Cerebellar cortex (tissue), 1 donor: ENCODE results near the gene BRIP1.

Source experiments
- DNase-seq: peaks from one replicate; pipeline ENCODE4 v3.0.0-alpha.2; 2015; ENCODE audit warnings: low spot score

The BRIP1 gene

GRCh38 chr17:61662741-61663140 is 200.6 kb downstream of the BRIP1 start:
- DNase-seq: no peak

DNA sequence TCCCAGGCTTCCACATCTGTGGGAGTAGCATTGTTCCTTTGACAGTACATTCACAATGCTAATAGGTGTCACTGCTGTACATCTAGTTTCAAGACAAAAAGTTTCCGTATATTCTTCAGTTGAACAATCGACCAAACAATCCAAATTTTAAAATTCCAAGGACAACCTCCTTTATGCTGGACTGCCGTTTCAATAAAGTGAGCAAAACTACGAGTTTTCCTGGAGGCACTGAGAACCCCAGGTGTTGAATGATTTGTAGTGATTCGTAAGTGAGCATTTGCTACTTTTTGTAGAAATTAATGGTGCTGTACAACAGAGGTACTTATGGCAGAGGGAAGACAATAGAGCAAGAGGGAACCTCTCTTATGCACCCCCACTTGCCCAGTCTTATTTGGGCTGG is 201.1 kb downstream of the BRIP1 start:
- no peak for DNase-seq

GRCh38 chr17:61660746-61661485 is 202.4 kb downstream of the BRIP1 start:
- DNase-seq: no peak

- DNase-seq: no peak
These were observed 203.9 kb downstream of the BRIP1 start for GRCh38 chr17:61659437-61659836.

DNA sequence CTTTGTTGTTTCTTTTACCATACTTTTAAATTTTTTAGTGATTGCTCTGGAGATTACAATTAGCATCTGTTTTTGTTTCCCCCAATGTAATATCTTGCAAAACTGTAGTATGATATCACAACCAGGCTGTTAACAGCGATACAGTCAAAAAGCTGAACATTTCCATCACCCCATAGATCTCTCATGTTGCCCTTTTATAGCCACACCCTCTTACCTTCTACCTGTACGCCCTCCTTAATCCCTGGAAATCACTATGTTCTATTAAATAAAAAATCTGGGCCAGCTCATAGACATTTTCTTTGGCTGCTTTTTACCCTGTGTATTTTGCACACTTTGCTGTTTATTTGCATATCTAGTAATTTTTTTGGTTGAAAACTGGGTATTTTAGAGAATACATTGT is 205.1 kb downstream of the BRIP1 start:
- no peak for DNase-seq

DNA sequence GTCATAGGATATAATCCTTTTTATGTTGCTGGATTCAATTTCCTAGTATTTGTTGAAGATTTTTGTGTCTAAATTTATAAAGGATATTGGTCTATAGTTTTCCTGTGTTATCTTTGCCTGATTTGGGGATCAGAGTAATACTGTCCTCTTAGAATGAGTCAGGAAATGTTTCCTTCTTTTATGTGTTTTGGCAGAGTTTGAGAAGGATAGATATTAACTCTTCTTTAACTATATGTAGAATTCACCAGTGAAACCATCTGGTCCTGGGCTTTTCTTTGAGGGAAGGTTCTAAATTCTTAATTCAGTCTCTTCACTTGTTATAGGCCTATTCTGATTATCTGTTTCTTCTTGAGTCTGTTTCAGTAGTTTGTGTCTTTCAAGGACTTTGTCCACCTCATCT is 206.0 kb downstream of the BRIP1 start:
- DNase-seq: no peak

DNA sequence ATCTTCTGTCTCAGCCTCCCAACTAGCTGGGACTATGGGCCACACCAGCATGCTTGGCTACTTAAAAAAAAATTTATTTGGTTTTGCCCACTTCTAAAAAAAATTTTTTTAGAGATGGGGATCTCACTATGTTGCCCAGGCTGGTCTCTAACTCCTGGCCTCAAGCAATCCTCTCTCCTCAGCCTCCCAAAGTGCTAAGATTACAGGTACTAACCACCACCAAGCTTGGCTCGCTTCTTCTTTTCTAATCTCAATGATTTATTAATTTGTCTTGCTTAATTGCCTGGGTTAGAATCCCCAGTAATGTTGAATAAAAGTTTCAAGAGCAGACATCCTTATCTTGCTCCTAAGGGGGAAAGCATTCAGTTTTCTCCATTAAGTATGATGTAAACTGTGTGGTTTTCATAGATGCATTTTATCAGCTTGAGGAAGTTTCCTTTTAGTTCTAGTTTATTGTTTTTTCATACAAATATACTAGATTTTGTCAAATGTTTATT is 206.6 kb downstream of the BRIP1 start:
- no peak for DNase-seq

- no peak for DNase-seq
These were observed 212.6 kb downstream of the BRIP1 start for GRCh38 chr17:61650749-61651148.

DNA sequence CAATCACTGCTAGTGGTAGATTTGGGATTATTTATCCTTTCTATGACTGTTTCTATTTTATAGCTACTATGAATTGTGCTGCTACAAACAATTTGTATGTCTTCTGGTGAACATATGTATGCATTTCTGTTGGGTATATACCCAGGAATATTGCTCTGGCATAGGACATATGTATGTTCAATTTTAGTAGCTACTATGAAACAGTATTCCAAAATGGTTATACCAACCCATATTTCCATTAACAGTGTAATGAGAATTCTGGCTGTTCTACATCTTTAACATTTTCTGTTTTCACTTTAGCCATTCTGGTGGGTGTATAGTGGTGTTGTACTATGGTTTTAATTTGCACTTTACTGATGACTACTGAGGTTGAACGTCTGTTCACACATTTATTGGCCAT is 214.7 kb downstream of the BRIP1 start:
- no peak for DNase-seq

GRCh38 chr17:61647047-61647446 is 216.3 kb downstream of the BRIP1 start:
- DNase-seq: no peak

GRCh38 chr17:61646482-61646881 is 216.8 kb downstream of the BRIP1 start:
- DNase-seq: no peak

DNA sequence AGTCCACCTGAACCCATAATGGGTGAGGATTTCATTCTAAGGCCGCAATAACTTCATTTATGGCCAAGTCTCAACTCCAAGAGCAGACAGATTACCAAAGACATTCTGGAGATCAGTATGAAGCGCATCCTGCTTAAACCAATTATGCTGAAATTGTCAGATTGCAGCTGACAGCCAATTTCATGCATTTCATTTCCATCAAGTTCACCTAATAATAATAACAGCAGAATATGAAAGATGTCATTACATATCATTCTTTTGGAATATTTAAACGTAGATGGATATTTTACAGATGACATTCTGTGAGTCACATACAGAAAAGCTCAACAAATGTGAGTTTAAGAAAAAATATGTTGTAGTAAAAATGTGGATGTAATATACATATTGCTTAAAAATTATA is 217.4 kb downstream of the BRIP1 start:
- no peak for DNase-seq

DNA sequence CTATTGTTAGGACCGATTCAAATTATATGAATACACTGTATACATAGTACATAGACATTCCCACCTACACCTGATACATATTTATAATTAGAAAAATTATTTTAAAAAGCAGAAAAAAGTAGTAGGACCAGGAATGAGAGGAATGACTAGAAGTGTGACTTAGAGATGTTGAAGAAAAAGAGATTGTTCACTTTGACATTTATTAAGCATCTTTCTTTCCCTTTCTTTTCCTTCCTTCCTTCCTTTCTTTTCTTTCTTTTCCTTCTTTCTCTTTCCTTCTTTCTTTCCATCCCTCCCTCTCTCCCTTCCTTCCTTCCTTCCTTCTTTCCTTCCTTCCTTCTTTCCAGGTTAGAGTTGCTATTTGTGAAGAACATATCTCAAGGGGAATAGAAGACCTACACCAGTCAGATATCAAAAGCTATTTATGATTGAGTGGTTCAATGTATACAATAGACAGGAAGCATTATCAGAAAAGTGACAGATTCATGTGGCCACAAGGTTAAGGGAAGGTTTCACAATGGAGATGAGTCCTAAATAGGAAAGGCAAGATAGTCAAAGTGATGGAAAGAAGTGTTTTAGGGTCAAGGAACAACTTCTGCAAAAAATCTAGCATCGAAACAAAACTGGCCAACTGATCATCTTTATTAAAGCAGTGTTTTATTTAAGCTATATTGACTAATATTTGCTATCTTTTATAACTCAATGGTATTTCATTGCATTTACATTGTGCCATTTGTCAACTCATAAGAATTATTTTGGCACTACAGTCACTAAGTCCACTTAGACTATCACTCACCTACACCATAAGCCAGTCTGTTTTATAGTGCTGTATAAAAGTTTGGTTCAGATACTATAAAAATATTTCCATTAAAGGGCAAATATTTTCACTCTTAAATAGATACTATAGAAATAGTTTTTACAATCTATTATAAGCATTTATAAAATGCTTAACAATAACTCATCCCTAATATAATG is 218.2 kb downstream of the BRIP1 start:
- DNase-seq: no peak

GRCh38 chr17:61642768-61643167 is 220.6 kb downstream of the BRIP1 start:
- DNase-seq: no peak

GRCh38 chr17:61641715-61642114 is 221.6 kb downstream of the BRIP1 start:
- no peak for DNase-seq

GRCh38 chr17:61641084-61641483 is 222.2 kb downstream of the BRIP1 start:
- DNase-seq: no peak

DNA sequence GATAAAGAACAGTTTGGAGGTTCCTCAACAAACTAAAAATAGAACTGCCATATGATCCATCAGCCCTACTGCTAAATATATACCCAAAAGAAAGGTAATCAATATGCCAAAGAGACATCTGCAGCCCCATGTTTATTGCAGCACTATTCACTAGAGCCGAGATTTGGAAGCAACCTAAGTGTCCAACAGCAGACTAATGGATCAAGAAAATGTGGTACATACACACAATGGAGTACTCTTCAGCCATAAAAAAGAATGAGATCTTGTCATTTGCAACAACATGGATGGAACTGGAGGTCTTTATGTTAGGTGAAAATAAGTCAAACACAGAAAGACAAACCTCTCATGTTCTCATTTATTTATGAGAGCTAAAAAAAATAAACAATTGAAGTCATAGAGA is 223.5 kb downstream of the BRIP1 start:
- no peak for DNase-seq

DNA sequence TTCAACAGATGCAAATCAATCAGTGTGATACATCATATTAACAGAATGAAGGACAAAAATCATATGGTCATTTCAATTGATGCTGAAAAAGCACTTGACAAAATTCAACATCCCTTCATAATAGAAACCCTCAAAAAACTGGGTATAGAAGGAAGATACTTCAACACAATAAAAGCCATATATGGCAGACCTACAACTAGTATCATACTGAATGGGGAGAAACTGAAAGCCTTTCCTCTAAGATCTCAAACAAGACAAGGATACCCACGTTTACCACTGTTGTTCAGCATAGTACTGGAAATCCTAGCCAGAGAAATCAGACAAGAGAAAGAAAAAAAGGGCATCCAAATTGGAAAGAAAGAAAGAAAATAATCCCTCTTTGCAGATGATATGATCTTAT is 225.2 kb downstream of the BRIP1 start:
- DNase-seq: no peak

DNA sequence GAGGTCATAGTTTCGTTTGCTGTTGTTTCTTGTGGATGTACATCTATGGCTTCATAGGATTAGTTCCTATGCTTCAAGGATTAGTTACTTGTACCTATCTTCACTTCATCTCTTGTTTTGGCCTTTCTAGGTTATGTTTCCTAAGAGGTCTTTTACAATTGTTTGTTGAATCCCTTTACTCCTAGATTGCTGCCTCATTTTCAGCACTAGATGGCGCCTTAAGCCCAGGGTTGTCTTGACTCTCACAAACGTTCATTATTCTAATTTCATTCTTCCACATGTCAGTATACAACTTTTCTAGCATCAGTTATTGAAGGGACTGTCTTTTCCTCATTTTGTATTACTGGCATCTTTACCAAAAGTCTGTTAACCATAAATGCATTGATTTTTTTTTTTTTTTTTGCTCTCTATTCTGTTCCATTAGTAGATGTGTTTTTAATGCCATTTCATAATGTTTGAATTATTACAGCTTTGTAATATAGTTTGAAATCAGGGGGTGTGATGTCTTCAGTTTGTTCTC is 227.4 kb downstream of the BRIP1 start:
- DNase-seq: peak; percentile 36

DNA sequence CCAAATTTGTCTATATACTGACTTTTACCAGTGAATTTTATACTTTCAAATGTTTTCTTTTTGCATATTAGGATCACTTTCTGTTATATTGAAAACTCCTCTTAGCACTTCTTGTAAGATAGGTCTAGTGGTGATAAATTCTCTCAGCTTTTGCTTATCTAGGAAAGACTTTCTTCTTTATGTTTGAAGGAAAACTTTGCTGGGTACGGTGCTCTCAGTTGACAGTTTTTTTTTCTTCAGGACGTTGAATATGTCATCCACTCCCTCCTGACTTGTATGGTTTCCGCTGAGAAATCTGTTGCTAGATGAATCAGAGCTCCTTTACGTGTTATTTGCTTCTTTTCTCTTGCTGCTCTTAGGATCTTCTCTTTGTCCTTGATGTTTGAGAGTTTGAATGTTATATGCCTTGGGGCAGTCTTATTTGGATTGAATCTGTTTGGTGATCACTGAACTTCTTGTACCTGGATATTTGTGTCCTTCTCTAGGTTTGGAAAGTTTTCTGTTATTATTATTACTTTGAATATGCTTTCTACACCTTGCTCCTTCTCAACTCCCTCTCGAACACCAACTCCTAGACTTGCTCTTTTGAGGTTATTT is 228.3 kb downstream of the BRIP1 start:
- DNase-seq: no peak

DNA sequence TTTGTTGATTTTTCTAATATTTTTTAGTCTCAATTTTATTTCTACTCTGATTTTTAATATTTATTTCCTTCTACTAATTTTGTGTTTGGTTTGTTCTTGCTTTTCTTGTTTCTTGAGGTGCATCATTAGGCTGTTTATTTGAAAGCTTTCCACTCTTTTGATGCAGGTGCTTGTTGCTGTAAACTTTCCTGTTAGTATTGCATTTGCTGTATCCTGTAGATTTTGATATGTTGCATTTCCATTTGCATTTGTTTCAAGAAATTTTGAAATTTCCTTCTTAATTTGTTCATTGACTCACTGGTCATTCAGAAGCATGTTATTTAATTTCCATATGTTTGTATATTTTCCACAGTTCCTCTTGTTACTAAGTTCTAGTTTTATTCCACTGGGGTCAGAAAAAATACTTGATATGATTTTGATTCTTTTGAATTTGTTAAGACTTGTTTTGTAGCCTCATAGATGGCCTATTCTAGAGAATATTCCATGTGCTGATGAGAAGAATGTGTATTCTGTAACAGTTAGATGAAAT is 229.3 kb downstream of the BRIP1 start:
- no peak for DNase-seq

- DNase-seq: no peak
These were observed 230.5 kb downstream of the BRIP1 start for GRCh38 chr17:61632826-61633225.
